SK-N-MC (cell line): ENCODE results near the gene COL4A3.

Experiments
- EZH2 ChIP-seq: fragments of 200-600 bp; sonication (generic); IDR thresholded peaks from one replicate; pipeline ENCODE4 v1.6.1; 2017; ENCODE audit warnings: antibody characterized with exemption
- POLR2AphosphoS5 ChIP-seq: IDR thresholded peaks from 2 replicates; pipeline ENCODE4 v1.6.1; 2012; ENCODE audit warnings: mild to moderate bottlenecking, low read depth, low read length, borderline replicate concordance

GRCh38 chr2:227228061-227228667, 63.7 kb downstream of the COL4A3 start:
- TF ChIP-seq EZH2 (no peak), POLR2AphosphoS5 (no peak)
